Cardiac septum (tissue), 1 donor: ENCODE measurements around the gene AMZ2. TPM values are rescaled to one million over a fixed set of nuclear protein-coding genes. Genes with fewer than 3 reads are reported as not detected.
"Not testable (repeated sequence)": the region's sequence is repeated elsewhere in the genome, so short reads cannot be mapped to it uniquely, and the experiment has no call there.

Experiments
- DNase-seq: peaks from one replicate; pipeline ENCODE4 v3.0.0-alpha.2; 2020; ENCODE audit warnings: low spot score
- intact Hi-C: fragments of 100-400 bp; cut with DNase I; formaldehyde crosslinking; loops from one replicate; pipeline ENCODE4 v1.14.0; 2022
- total RNA-seq: library from RNA; stranded (reverse); fragmentation: NEBNext Ultra II Directional; extraction: Animal tissue kit (Norgen Biotek cat#: 25700); gene quantifications from one replicate; pipeline ENCODE4 v1.2.1, GENCODE V29; 2021
- donor health status: DM: no; HTN: no; CAD: no.

AMZ2 gene
- total RNA-seq, 1 donor from 2014 or later, result 97.4 TPM

DNA sequence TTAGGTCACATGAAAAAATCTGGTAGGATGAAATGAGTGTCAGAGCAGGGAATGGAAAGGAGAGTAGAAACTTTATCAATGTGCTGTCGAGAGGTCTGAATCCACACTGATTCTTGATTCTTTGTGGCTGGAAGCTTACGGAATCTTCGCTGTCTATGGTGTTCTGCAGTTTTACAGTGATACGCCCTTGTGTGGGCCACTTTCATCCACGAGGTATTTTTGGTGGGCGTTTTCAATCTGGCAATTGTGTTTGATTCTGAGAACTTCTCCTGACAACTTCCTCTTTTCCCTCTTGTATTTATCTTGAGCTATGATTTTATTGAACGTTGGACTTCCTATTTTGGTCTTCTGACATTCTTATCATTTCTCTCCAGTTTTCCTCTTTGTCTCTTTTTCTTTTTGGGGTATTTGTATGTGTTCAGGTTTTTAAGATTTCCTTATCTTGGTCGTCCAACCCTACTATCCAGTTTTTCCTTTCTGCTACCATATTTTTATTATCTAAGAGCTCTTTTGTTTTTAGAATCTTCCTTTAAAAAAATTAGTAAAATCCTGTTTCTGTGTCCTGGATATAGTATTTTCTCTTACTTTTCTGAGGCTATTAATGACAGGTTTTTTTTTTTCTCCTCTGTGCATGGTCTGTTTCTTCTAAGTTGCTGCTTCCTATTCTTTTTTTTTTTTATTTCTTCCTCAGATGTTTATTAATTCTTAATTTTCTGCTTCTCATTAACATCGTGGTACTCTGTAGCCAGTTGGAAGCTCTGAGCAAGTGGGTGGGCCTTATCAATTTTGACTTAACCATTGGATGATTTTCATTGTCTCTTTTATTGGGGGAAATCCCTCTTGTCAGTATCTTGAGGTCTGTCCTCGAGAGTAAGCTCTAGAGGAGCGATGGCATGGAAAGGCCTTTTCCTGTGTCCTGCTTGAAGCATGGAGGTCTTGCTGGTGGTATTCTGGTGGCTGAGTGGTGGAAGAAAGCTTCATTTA lies 34.1 kb upstream of the AMZ2 start:
- not testable (repeated sequence) for DNase-seq

GRCh38 chr17:68215453-68215852 lies 32.4 kb upstream of the AMZ2 start:
- intact Hi-C loops, DNase-seq: not testable (repeated sequence)

More for the DNA sequence above, 34.1 kb upstream of the AMZ2 start:
- intact Hi-C loops, result not testable (repeated sequence)

DNA sequence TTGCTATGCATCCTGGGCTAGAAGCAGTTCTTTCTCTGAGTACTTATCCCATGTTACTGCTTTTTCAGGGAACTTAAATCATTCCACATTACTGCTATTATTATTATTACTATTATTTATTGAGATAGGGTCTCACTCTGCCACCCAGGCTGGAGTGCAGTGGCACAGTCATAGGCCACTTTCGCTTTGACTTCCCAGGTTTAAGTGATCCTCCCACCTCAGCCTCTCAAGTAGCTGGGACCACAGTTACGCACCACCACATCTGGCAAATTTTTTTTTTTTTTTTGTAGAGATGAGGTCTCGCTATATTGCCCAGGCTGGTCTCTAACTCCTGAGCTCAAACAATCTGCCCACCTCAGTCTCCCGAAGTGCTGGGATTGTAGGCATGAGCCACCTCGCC lies 28.4 kb upstream of the AMZ2 start:
- DNase-seq, intact Hi-C loops: not testable (repeated sequence)

DNA sequence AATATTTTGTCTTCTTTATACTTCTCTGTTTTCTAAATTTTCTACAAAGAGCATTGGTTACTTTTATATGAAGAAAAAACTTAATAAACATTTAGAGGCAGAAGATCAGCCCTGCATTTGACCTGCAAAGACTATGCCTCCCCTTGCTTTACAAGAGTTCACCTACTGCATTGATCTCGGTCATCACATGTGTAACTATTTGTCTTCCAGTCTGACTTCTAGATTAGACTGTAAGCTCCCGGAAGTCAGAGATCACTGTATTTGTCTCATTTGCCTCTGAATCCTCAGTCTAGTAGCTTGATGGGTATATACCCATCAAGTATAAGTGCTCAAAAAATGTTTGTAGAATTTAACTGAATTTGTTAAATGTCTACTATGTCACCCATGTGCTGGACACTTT lies 27.7 kb upstream of the AMZ2 start:
- intact Hi-C loops, result not testable (repeated sequence)

GRCh38 chr17:68220786-68221185 lies 27.1 kb upstream of the AMZ2 start:
- DNase-seq, result not testable (repeated sequence)

More for the DNA sequence above, 27.7 kb upstream of the AMZ2 start:
- not testable (repeated sequence) for DNase-seq

DNA sequence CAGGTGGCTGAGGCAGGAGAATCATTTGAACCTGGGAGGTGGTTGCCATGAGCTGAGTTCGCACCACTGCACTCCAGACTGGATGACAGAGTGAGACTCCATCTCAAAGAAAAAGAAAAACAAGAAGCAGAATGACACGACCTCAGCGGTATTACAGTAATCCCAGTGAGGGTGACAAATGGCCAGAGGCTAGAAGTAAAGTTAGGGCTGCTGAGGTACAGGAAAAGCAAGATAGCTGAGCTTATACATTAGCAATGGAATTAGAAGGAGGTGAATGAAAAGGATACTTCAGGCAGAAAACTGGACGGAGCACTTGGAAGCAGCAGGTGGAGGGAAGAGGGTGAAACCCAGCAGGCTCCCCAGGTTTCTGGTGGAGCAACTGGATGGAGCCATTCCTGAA lies 26.1 kb upstream of the AMZ2 start:
- intact Hi-C loops, result no loop called here
- no peak for DNase-seq

More at GRCh38 chr17:68220786-68221185, 27.1 kb upstream of the AMZ2 start:
- intact Hi-C loops, result not testable (repeated sequence)

GRCh38 chr17:68222606-68223005 lies 25.2 kb upstream of the AMZ2 start:
- no peak for DNase-seq
- intact Hi-C loops, result no loop called here

DNA sequence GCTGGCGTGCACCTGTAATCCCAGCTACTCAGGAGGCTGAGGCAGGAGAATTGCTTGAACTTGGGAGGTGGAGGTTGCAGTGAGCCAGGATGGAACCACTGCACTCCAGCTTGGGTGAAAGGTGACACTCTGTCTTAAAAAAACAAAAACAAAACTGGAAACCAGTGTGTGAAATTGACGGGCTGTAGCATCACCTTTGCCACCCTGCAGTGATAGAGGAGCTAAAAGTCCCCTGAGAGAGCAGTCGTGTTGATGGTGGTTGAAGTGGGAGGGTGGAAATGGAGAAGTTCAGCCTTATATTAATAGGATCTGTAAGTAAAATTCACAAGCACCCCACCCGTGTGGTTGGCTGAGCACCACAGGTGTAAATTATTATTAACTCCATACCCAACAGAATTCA lies 22.8 kb upstream of the AMZ2 start:
- DNase-seq, intact Hi-C loops: not testable (repeated sequence)

GRCh38 chr17:68228039-68228680 lies 19.7 kb upstream of the AMZ2 start:
- DNase-seq, intact Hi-C loops: not testable (repeated sequence)

DNA sequence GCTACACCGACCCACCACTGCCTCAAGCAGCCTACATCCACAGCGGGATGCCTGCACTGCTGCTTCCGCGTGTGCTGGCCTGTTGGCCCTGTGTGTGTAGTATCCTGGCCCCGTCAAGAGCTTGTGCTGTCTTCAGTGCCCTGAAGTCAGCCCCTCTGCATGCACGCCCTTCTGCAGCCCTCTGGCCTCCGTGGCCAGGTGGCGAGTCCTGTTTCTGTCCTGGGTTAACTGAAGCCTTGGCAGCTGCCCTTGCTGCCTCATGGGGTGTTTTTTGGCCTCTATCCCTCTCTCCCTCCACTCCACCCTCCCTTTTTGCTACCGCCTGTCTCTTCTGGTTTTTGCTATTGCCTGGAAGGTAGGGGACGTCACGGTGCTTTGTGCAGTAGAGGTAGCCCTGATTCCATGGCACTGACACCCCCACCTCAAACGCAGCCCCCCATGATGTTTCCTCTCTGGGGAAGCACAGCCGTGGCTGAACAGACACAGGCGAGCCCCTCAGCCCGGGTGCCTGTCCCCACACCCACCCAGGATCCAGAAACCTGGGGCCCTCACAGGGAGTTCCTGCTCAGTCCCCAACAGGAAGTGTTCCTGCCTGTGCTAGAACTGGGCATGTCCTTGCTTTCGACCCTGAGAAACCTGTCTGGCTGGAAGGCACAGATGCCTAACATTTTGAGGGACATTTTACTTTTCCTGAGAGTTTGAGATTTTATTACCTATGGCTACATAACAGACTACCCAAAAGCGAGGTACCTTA lies 18.8 kb upstream of the AMZ2 start:
- DNase-seq, result no peak

DNA sequence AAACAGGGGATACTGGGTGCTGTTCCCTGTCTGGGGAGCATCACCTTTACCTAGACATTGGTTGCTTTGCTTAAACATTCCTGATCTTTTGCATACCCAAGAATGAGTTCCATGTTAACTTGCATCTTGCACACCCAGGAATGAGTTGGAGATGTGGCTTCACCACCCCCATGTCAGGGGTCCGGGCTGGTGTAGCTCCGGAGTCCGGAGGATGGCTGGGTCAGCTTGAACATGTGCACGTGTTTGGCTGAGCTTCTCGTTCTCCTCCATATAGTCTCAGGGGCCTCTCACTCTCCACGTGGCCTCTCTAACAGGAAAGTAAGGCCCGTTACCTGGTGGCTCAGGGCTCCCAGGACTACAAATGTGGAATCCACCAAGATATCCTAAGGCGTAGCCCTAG lies 18.2 kb upstream of the AMZ2 start:
- DNase-seq, result no peak
- intact Hi-C loops, result no loop called here

More for the DNA sequence above, 18.8 kb upstream of the AMZ2 start:
- intact Hi-C loops, result no loop called here

GRCh38 chr17:68231131-68231530 lies 16.7 kb upstream of the AMZ2 start:
- DNase-seq, intact Hi-C loops: not testable (repeated sequence)

GRCh38 chr17:68231541-68231940 lies 16.3 kb upstream of the AMZ2 start:
- DNase-seq, result no peak
- intact Hi-C loops, result no loop called here

GRCh38 chr17:68232741-68233140 lies 15.1 kb upstream of the AMZ2 start:
- intact Hi-C loops, DNase-seq: not testable (repeated sequence)

DNA sequence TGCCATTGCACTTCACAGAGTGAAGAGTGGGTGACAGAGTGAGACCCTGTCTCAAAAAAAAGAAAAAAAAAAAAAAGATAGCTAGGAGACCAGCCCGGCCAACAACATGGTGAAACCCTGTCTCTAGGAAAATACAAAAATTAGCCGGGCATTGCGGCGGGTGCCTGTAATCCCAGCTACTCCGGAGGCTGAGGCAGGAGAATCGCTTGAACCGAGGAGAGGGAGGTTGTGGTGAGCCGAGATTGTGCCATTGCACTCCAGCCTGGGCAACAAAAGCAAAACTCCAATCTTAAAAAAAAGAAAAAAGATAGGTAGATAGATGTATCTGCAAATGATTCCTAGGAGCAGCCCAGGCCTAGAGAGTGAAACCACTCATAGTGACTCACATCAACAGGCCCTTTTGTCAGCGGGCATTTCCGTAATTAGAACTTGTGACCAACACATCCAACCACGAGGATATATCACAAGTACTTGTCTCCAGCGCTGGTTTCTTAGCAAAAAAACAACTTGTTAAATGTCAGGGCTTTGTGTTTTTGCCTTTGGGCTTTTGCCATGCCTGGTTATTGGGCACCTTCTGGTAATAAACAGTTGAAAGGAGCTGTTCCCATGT lies 13.0 kb upstream of the AMZ2 start:
- intact Hi-C loops, result not testable (repeated sequence)

DNA sequence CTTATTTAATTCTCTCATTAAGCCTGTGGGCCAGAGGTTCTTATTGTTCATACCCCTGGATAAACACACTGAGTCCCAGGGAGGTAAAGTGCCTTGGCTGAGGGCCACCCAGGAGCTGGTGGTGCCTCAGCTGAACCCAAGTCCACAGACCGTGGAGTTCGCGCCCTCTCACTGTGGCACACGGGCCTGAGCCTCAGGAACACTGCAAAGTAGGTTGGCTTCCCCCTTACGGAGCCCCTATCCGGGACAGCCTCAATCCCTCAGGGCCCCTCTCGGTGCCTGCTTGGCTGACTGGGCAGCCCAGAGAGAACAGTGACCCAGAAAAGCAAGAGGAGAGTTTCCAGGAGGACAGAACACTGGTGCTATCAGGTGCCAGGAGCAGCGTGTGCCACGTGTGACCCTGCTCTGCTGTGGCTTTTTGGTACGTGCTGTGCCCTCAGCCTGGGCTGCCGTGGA lies 12.5 kb upstream of the AMZ2 start:
- intact Hi-C loops, DNase-seq: not testable (repeated sequence)

More for the DNA sequence above, 13.0 kb upstream of the AMZ2 start:
- DNase-seq, result not testable (repeated sequence)

DNA sequence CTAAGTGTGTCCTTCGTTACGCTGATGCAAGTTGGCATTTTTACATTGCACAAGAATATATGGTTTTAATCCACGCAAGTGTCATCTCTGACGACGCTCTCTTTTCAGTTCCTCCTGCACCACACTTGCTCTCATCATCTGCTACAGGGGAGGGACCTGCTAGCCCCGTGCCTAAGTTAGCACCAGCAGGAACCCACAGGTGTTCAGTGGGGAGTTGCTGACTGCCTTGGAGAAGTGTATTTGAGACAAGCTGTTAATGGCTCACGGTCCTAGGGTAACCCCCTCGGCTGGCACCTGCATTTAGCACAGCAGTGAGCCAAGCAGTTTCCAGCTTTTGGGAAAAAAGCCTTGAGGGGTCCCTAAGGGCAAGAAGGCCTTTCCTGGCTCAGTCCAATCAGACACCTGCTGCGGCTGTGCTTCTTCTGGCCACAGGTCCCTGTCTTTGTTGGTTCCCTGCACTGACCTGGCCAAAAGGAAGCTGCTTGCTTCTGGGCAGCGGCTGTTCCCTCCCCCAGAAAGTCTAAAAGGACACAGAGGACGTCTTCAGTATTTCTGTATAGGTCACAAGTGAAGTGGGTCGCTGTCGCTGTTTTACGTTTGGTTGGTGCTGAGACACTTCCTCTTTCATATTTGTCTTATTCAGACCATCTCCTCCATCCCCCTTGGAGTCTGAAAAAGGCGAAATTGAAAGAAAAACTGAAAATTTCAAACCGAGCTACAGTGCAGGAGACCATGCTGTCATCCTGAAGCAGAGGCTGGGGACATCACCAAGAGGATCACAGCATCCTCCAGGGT lies 10.3 kb upstream of the AMZ2 start:
- not testable (repeated sequence) for DNase-seq

DNA sequence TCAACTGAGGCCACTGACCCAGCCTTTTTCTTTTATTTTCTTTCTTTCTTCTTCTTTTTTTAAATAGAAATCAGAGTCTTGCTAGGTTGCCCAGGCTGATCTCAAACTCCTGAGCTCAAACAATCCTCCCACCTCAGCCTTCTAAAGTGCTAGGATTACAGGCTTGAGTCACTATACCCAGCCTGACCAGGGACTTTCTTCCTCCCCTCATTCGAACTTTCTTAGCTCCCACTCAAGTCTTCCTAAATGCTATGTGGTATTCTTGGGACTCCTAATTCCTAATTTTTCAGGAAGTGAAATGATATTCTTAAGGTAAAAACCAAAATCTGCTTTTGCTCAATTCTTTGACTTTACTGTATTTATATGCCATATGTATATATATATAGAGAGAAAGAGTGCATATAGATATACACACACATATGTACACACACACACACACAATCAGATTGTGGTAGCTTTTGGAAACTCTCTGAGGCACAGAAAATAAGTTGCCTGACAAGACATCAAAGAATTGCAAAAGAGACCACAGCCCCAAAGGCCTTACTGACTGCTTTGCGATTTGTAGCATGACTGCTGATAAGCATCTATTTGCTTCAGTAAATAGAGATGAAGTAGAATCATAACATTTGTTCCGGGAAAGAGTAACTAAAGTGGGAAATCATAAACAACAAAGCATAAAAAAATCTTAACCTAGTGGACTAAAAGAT lies 9.5 kb upstream of the AMZ2 start:
- DNase-seq, result no peak
- intact Hi-C loops, result no loop called here

More for the DNA sequence above, 10.3 kb upstream of the AMZ2 start:
- intact Hi-C loops, result not testable (repeated sequence)
